ENCODE data around the gene BCL11B.

Gene BCL11B

GRCh38 chr14:99309220-99309766 lies 37.3 kb upstream of the BCL11B start:
- Histone ChIP-seq H3K36me3 (ENCODE audit: insufficient read depth, low read length) (no peaks in the 10 kb centered on the region), H3K9me3 (ENCODE audit: control insufficient read depth, insufficient read depth, low read length) (peaks cover 4% of the 10 kb centered on the region; the same call in 1 of the 2 replicates), H3K9ac (ENCODE audit: low read depth, low read length) (no peak overlapping the region), H3K4me1 (ENCODE audit: insufficient read depth, low read length) (0 out of 2 replicates have a peak, but pooled peaks cover 3% of the 10 kb centered on the region)

DNA sequence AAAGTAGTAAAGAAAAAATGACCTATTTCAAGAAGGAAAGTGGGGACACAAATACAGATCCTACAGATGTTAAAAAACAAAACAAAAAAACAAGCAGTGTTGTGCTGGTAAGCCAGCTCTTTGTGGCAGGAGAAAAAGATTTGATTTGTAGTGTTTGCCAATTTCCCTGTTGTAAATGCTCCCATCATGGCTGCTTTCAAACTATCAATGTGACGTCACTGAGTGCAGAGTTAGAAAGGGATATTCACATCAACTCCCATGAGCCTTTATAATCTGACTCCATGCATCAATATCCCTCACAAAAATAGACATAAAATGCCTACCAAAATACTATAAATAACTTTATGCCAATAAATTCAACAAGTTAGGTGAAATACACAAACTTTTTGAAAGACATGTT lies 32.2 kb upstream of the BCL11B start:
- peaks cover 9% of the 10 kb centered on the region for H3K9me3 ChIP-seq (ENCODE audit: control insufficient read depth, insufficient read depth, low read length)
- H3K4me1 ChIP-seq (ENCODE audit: insufficient read depth, low read length) = no peaks in the 10 kb centered on the region
- no peaks in the 10 kb centered on the region for H3K36me3 ChIP-seq (ENCODE audit: insufficient read depth, low read length)
- no peak overlapping the region for H3K9ac ChIP-seq (ENCODE audit: low read depth, low read length)

- H3K9ac ChIP-seq (ENCODE audit: low read depth, low read length) = no peak overlapping the region
- no peaks in the 10 kb centered on the region for H3K4me1 ChIP-seq (ENCODE audit: insufficient read depth, low read length)
- H3K36me3 ChIP-seq (ENCODE audit: insufficient read depth, low read length) = no peaks in the 10 kb centered on the region
- peaks cover 4% of the 10 kb centered on the region for H3K9me3 ChIP-seq (ENCODE audit: control insufficient read depth, insufficient read depth, low read length)
Measured at GRCh38 chr14:99300190-99300589, 28.2 kb upstream of the BCL11B start.

- Histone ChIP-seq H3K4me1 (ENCODE audit: insufficient read depth, low read length) (no peaks in the 10 kb centered on the region), H3K36me3 (ENCODE audit: insufficient read depth, low read length) (no peaks in the 10 kb centered on the region), H3K9ac (ENCODE audit: low read depth, low read length) (no peak overlapping the region), H3K9me3 (ENCODE audit: control insufficient read depth, insufficient read depth, low read length) (no peaks in the 10 kb centered on the region)
Measured at GRCh38 chr14:99296517-99296916, 24.5 kb upstream of the BCL11B start.

DNA sequence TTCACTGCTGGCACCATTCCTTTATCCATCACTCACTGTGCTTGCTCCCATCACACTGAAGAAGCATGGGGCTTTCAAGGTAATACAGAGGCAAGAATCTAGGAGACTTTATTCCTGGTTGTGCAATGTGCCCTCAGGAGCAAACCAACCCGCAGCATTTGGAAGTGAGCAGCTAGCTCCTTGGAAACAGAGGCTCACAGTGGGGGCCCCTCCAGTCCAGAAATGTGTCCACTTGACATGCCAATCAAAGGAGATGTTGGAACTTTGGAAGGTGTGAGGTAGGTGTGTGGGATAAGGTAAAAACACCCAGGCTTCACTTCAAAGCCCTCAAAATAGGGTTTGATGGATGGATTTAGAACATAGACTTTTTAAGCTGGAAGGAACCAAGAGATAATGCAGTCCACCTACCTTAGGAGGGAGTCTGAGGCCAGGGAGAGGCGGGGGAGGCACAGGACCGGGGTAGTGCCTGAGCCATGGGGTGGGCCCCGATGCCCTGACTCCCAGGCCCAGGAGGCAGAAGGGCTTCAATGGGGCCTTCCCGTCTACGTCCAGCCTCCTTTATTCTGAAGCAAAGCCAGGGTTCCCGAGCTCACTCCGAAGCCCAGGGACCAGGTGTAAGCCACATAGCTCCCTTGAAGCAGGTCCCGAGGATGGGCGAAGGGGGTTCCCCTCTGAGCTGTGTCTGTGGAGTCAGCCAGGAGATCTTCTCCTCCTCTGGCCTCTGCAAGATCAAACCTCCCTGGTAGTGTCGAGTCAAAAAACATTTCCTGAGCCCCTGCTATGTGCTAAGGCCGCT lies 17.6 kb upstream of the BCL11B start:
- H3K4me1 ChIP-seq (ENCODE audit: insufficient read depth, low read length) = peaks cover 5% of the 10 kb centered on the region
- H3K9me3 ChIP-seq (ENCODE audit: control insufficient read depth, insufficient read depth, low read length) = no peaks in the 10 kb centered on the region
- H3K9ac ChIP-seq (ENCODE audit: low read depth, low read length) = no peak overlapping the region
- no peaks in the 10 kb centered on the region for H3K36me3 ChIP-seq (ENCODE audit: insufficient read depth, low read length)

GRCh38 chr14:99288948-99289347 lies 17.0 kb upstream of the BCL11B start:
- Histone ChIP-seq H3K4me1 (ENCODE audit: insufficient read depth, low read length) (peaks cover 5% of the 10 kb centered on the region), H3K9me3 (ENCODE audit: control insufficient read depth, insufficient read depth, low read length) (no peaks in the 10 kb centered on the region), H3K36me3 (ENCODE audit: insufficient read depth, low read length) (no peaks in the 10 kb centered on the region), H3K9ac (ENCODE audit: low read depth, low read length) (no peak overlapping the region)

GRCh38 chr14:99287269-99287942 lies 15.4 kb upstream of the BCL11B start:
- Histone ChIP-seq H3K4me1 (ENCODE audit: insufficient read depth, low read length) (peaks cover 5% of the 10 kb centered on the region), H3K36me3 (ENCODE audit: insufficient read depth, low read length) (no peaks in the 10 kb centered on the region), H3K9me3 (ENCODE audit: control insufficient read depth, insufficient read depth, low read length) (no peaks in the 10 kb centered on the region), H3K9ac (ENCODE audit: low read depth, low read length) (no peak overlapping the region)

DNA sequence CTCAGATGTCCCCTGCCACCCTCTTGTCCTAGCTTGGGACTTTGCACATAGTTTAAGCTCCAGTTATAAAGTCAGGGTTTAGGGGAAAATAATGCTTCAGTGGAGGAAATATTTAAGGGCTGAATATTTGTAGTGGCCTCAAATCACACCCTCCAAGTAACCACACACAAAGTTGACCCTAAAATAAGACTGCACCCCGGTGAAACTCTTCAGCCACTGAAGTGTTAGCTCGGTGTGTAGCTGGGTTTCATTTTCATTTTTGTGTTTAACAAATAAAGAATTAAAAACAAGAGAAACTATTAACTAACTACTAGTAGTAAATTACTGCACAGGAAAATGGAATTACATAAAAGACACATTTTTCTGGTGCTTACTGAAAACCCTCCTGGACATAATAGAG lies 14.8 kb upstream of the BCL11B start:
- H3K9me3 ChIP-seq (ENCODE audit: control insufficient read depth, insufficient read depth, low read length) = no peaks in the 10 kb centered on the region
- H3K36me3 ChIP-seq (ENCODE audit: insufficient read depth, low read length) = no peaks in the 10 kb centered on the region
- H3K4me1 ChIP-seq (ENCODE audit: insufficient read depth, low read length) = peaks cover 5% of the 10 kb centered on the region
- H3K9ac ChIP-seq (ENCODE audit: low read depth, low read length) = no peak overlapping the region

DNA sequence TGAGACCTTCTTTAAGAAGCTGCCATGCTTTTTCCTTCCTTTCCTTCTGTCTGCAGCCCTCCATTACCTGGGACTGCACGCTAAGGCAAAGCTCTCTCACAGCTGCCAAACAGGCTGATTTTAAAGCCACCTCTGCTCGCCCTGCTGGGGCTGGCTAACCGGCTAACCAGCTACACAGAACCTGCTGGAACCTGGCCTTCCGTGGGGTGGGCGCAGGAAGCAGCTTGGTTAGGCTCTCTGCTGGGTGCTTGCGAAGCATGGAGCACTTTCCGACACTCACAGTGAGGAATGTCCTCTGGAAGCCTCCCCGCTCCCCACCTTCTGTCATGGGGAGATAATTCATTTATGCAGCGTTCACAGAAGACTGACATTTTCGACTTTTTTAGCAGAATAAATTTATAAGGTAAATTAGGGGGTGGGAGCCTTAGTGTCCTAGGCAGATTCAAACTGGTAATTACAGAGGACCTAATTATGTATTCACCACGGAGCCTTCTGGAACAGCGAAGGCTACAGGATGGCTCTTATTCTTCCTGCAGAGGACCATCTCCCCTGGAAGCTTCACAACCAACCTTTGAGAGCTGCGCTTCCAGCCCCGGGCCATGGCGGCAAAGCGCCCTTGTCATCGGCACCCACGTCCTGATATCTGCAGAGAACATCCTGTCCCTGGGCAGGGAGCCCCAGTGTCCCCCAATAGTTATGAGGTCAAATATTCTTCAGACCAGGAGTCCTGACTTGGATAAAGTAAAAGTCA lies 12.4 kb upstream of the BCL11B start:
- H3K9me3 ChIP-seq (ENCODE audit: control insufficient read depth, insufficient read depth, low read length) = no peaks in the 10 kb centered on the region

DNA sequence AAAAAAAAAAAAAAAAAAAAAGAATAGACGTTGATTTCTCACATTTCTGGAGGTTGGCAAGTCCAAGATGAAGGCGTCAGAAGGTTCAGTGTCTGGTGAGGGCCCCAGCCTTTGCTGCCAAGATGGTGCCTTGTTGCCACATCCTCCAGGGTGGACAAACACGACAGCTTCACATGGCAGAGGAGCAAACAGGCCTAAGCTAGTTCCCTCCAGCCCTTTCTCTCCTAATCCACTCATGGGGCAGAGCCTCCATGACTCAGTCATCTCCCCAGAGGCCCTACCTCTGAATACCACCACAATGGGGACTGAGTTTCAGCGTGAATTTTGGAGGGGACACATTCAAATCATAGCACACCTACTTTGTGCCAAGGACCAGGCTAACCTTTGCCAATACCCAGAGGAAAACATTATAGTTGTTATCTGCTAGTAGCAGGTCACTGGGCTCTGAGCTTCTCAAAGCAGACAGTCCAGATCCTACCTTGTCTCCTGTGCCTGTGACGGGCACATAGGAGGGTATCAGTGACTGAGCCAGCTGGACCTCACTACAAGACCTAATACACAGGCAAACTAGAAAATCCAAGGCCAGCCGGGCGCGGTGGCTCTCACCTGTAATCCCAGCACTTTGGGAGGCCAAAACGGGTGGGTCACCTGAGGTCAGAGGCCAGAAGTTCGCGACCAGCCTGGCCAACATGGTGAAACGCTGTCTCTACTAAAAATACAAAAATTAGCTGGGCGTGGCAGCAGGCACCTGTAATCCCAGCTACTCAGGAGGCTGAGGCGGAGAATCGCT lies 10.5 kb upstream of the BCL11B start:
- Histone ChIP-seq H3K9me3 (ENCODE audit: control insufficient read depth, insufficient read depth, low read length) (no peaks in the 10 kb centered on the region), H3K36me3 (ENCODE audit: insufficient read depth, low read length) (no peaks in the 10 kb centered on the region), H3K9ac (ENCODE audit: low read depth, low read length) (no peak overlapping the region), H3K4me1 (ENCODE audit: insufficient read depth, low read length) (peaks cover 5% of the 10 kb centered on the region)

More for the DNA sequence above, 12.4 kb upstream of the BCL11B start:
- Histone ChIP-seq H3K36me3 (ENCODE audit: insufficient read depth, low read length) (no peaks in the 10 kb centered on the region), H3K4me1 (ENCODE audit: insufficient read depth, low read length) (peaks cover 5% of the 10 kb centered on the region), H3K9ac (ENCODE audit: low read depth, low read length) (no peak overlapping the region)

DNA sequence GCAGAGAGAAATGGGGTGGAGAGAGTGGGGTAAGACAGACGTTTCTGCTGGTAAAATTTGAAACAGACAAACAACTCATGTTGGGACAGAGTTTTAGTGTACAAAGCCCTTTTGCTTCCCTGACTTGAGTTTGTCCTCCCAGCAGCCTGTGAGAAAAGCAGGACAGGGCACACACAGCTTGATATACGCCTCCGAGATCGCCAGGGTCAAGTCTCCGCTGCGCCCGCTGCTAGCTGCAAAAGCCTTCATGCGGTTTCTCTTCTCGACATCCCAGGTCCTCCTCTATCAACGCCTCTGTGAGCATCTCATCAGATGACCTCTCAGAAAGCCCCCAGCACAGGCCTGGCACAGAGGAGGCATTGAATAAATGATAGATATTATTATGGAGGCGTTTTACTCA lies 9.4 kb upstream of the BCL11B start:
- Histone ChIP-seq H3K36me3 (ENCODE audit: insufficient read depth, low read length) (no peaks in the 10 kb centered on the region), H3K9ac (ENCODE audit: low read depth, low read length) (no peak overlapping the region), H3K9me3 (ENCODE audit: control insufficient read depth, insufficient read depth, low read length) (no peaks in the 10 kb centered on the region), H3K4me1 (ENCODE audit: insufficient read depth, low read length) (peaks cover 11% of the 10 kb centered on the region)

- Histone ChIP-seq H3K9me3 (ENCODE audit: control insufficient read depth, insufficient read depth, low read length) (no peaks in the 10 kb centered on the region), H3K4me1 (ENCODE audit: insufficient read depth, low read length) (peaks cover 14% of the 10 kb centered on the region), H3K9ac (ENCODE audit: low read depth, low read length) (no peak overlapping the region), H3K36me3 (ENCODE audit: insufficient read depth, low read length) (no peaks in the 10 kb centered on the region)
Measured at GRCh38 chr14:99280852-99281251, 8.9 kb upstream of the BCL11B start.

DNA sequence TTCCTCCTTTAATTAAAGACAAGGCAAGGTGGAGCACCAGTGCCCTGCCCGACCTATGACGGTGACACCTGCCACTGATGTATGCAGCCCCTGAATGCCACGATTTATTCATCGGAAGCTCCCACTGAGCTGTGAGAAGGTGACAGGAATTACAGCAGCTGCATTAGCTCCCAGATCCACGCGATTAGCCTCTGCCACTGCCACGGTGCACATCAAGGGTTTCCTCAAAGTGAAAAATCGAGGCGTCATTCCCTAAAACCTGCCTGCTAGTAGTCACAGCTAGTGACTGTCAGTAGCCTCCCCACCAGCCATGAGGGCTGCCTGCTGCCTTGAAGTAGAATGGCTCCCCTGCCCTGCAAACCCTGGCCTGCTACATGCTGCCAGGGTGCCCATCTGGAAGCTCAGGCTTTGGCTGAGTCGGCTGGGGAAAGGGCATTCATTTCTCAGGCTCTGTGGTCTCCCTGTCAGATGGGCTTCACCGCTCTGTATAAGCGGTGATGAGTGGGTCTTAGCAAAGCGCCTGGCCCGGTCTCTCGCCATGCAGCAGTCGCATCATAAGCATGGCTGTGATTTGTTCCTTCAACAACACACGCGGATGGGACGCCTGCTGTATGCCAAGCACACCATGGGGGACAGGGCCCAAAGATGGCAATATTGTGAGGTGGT lies 8.2 kb upstream of the BCL11B start:
- Histone ChIP-seq H3K4me1 (ENCODE audit: insufficient read depth, low read length) (peaks cover 9% of the 10 kb centered on the region; the same call in 1 of the 2 replicates), H3K36me3 (ENCODE audit: insufficient read depth, low read length) (no peaks in the 10 kb centered on the region), H3K9ac (ENCODE audit: low read depth, low read length) (no peak overlapping the region), H3K9me3 (ENCODE audit: control insufficient read depth, insufficient read depth, low read length) (no peaks in the 10 kb centered on the region)

Data from ES-I3 (cell line).